ENCODE measurements around the gene OCIAD1.

- TF ChIP-seq CTCF (conservative IDR thresholded peaks at IDR 0.05; ENCODE audit: low read depth, low read length) (no peak), EZH2 (IDR thresholded peaks at IDR 0.05; ENCODE audit: low read length, unreplicated experiment) (no peak), EZH2phosphoT487 (IDR thresholded peaks at IDR 0.05; ENCODE audit: borderline replicate concordance, low read length) (no peak)
These were observed 3.3 kb upstream of the OCIAD1 start for GRCh38 chr4:48827622-48828021.
